HG02588 (cell line): ENCODE results near the gene MAP4K2.

Experiments
- ATAC-seq: cut with Tn5 transposase; IDR thresholded peaks from one replicate; pipeline ENCODE4 v1.9.1; 2021; ENCODE audit warnings: mild to moderate bottlenecking, moderate library complexity; ENCODE audit not compliant: unreplicated experiment

MAP4K2 gene

GRCh38 chr11:64742889-64743590 lies 60.0 kb downstream of the MAP4K2 start:
- ATAC-seq = no peak

GRCh38 chr11:64742087-64742888 lies 60.7 kb downstream of the MAP4K2 start:
- ATAC-seq = no peak

- ATAC-seq = no peak
Observed at GRCh38 chr11:64741375-64742086, 61.5 kb downstream of the MAP4K2 start.

GRCh38 chr11:64739871-64740270 lies 63.1 kb downstream of the MAP4K2 start:
- ATAC-seq = no peak

GRCh38 chr11:64736654-64737053 lies 66.4 kb downstream of the MAP4K2 start:
- ATAC-seq = no peak

GRCh38 chr11:64735725-64736259 lies 67.2 kb downstream of the MAP4K2 start:
- ATAC-seq = no peak
